GM18520 (cell line): Measurements from ENCODE around the gene CDH20.

ENCODE experiments used
- ATAC-seq: cut with Tn5 transposase; IDR thresholded peaks from one replicate; pipeline ENCODE4 v1.9.1; 2021; ENCODE audit not compliant: unreplicated experiment

The CDH20 gene

GRCh38 chr18:61420218-61420885 lies 87.1 kb downstream of the CDH20 start:
- no peak for ATAC-seq

- no peak for ATAC-seq
Observed at GRCh38 chr18:61426492-61427053, 93.3 kb downstream of the CDH20 start.

- ATAC-seq: no peak
Observed at GRCh38 chr18:61428266-61428665, 95.0 kb downstream of the CDH20 start.

GRCh38 chr18:61432590-61432989 lies 99.4 kb downstream of the CDH20 start:
- no peak for ATAC-seq

- peak; percentile 53 for ATAC-seq
Observed at GRCh38 chr18:61435064-61435652, 101.9 kb downstream of the CDH20 start.

- no peak for ATAC-seq
Observed at GRCh38 chr18:61443081-61443725, 110.0 kb downstream of the CDH20 start.

- ATAC-seq: peak; percentile 79
Observed at GRCh38 chr18:61448316-61448715, 115.1 kb downstream of the CDH20 start.

- ATAC-seq: no peak
Observed at GRCh38 chr18:61459896-61460648, 126.8 kb downstream of the CDH20 start.

DNA sequence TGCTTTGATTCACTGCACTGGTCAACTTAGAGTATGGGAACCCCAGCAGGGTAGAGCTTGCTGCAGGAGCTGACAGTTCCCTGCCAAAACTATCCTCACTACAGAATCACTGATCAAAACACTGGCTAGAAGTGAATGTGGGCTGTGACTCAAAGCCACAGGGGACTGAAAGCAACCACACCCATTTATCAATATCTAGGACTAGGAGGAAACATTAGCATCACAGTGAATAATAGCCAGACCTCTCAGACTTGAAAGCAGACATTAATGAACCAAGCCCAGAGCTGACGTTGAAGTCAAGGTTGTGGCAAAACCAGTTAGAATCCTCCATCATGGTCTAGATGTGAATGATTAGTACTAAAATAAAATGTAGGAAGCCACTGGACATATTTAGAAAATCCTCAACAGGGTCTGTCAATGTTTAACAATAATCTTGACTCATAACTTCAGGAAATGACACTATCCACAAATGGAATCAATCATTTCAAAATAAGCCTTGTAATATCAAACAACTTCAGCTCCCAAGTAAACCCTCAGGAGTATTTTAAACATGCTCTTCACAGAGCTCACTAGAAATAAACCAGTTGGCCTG lies 131.4 kb downstream of the CDH20 start:
- no peak for ATAC-seq

DNA sequence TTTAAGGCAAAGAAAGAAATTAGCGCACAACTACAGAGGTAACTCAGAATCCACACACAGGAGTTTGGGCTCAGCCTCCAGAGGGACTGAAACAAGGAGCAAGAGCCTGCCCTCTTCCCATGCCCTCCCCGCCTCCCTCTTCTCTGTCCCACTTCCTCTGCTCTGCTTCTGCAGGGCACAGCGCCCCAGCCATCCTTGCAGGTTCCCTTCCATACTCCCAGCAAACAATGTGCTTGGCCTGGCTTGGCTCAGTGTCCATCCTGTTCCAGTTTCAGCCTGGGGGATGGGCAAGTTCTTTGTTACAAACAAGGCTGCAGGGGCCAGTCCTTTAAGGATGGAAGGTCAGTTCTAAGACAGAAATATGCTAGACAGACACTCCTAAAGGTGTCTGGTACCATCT lies 133.5 kb downstream of the CDH20 start:
- no peak for ATAC-seq

GRCh38 chr18:61470031-61470674 lies 136.9 kb downstream of the CDH20 start:
- ATAC-seq: no peak

DNA sequence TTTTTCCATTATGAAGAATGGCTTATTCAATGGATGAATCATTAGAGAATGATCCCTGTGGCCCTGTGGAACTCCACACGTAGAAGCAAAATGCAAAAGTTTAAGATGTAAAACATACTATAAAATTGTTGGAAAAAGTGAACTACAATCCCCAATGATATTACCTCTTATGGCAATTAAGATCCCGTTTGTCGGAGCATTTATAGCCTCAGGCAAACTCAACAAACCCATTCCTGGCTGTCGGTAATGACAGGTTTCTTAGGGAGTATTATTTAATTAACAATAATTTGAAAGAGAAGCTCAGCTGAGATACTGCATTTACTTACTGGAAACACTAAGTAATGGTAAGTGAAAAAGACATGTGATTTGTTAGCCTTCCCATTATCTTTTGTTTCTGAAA lies 138.3 kb downstream of the CDH20 start:
- no peak for ATAC-seq

- no peak for ATAC-seq
Observed at GRCh38 chr18:61471942-61472341, 138.7 kb downstream of the CDH20 start.

GRCh38 chr18:61474341-61474740 lies 141.1 kb downstream of the CDH20 start:
- no peak for ATAC-seq

DNA sequence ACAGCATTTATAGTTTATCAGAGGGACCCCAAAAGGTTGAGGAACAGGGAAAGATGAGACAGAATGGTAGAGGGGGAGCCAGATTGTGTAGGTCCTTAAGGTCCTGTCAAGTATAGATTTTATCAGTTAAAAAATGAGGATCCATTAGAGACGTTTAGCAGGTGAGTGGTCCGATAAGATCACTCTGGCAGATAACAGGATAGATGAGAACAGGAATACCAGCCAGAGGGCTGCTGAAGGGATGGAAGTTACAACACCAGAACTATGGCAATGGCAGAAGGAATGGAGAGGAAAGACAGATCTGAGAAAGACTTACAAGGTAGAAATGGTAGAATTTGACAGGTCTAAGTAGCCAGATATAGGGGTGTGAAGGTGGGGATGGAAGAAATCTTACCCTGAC lies 141.7 kb downstream of the CDH20 start:
- no peak for ATAC-seq

DNA sequence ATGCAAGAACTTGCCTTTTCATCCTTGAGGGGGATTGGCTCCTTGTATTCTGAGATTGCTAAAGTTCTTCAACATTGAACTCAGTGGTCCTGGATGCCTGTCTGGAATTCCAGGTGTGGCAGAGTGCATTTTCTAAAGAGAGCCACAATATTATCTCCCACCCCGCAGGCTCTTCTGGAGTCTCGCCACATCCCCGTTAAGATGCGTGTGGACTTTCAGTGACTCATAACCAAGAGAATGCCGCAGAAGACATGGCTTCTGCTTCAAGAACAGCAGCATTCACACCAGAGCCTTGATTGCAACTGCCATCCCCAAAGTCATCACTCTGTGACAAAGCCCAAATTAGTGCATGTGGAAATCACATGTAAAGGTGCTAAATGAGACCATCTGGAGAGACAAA lies 142.7 kb downstream of the CDH20 start:
- ATAC-seq: no peak

- no peak for ATAC-seq
Observed at GRCh38 chr18:61489334-61489733, 156.1 kb downstream of the CDH20 start.

- ATAC-seq: no peak
Observed at GRCh38 chr18:61496374-61496773, 163.1 kb downstream of the CDH20 start.

DNA sequence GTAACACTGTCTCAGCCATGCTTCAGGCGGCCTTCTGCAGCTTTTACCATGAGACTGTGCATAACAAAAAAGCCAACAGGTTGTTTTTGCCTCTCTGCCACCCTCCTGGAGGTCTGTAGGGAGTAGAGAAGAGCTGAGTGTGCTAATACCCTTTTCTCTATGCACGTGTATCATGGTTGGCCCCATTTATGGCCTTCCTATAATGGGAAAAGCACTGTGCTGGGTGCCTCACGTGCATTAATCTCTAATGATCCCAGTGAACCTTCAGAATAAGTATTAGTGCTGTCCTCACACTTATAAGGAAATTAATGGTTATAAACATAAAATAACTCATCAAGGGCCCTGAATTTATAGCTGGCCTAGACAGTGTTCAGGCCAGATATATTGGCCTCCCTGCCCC lies 164.2 kb downstream of the CDH20 start:
- ATAC-seq: no peak

GRCh38 chr18:61502472-61502871 lies 169.2 kb downstream of the CDH20 start:
- ATAC-seq: no peak

- ATAC-seq: no peak
Observed at GRCh38 chr18:61503688-61504087, 170.5 kb downstream of the CDH20 start.
